ENCODE measurements around the gene OR2L3.
"Not testable (repeated sequence)": the region's sequence is repeated elsewhere in the genome, so short reads cannot be mapped to it uniquely, and the experiment has no call there.

The OR2L3 gene, protein sequence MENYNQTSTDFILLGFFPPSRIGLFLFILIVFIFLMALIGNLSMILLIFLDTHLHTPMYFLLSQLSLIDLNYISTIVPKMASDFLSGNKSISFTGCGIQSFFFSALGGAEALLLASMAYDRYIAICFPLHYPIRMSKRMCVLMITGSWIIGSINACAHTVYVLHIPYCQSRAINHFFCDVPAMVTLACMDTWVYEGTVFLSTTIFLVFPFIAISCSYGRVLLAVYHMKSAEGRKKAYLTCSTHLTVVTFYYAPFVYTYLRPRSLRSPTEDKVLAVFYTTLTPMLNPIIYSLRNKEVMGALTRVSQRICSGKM

GRCh38 chr1:248046536-248046935 is at the start of gene OR2L3:
Gene OR2L3 (plus strand): TSS chr1:248046836. CDS start chr1:248060682, 13,846 bp downstream.
- DNase-seq = no peak

GRCh38 chr1:247998811-247999210 is 47.8 kb upstream of the OR2L3 start:
- no peak for DNase-seq

- DNase-seq = no peak
Observed at GRCh38 chr1:248000169-248000568, 46.5 kb upstream of the OR2L3 start.

GRCh38 chr1:248007778-248008177 is 38.9 kb upstream of the OR2L3 start:
- no peak for DNase-seq

DNA sequence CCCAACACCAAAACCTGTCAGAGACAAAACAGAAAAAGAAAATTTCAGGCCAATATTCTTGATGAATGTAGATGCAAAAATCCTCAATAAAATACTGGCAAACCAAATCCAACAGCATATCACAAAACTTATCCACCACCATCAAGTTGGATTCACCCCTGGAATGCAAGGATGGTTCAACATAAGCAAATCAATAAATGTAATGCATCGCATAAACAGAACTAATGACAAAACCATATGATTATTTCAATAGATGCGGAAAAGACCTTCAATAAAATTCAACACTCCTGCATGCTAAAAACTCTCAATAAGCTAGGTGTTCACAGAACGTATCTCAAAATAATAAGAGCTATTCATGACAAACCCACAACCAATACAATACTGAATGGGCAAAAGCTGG is 37.0 kb upstream of the OR2L3 start:
- DNase-seq = no peak

DNA sequence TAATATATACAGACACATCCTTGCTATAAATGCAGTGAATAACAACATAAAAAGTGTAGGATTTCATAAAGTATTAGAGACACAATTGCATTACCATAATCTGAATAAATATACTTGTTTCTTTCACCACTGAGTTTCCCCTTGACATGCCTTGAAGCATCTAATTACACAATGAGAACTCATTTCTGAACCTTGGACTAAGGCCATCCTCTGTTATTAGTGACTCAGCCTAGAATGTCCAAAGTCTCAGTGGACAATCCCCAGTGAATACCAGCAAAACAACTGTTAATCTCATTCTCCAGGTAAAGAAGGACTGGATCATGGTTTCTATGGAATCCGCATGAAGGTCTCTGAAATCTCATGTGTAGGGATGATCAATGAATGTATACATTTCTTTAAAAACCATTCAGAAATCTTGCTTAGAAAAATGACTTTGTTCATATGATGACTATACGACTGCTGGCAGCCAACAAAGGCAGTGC is 33.4 kb upstream of the OR2L3 start, which contains the start of gene OR2L5:
TSS of gene OR2L5 (plus strand) at position 432 of the 482 bp plus-strand sequence. CDS start 8,288 bp downstream, outside the sequence.
- DNase-seq = no peak

GRCh38 chr1:248015803-248016202 is 30.8 kb upstream of the OR2L3 start:
- DNase-seq = no peak

- DNase-seq = no peak
Observed at GRCh38 chr1:248029770-248030169, 16.9 kb upstream of the OR2L3 start, which contains the start of gene OR2L2. Gene OR2L2 (plus strand): TSS chr1:248030070. CDS start chr1:248038268, 8,198 bp downstream.

DNA sequence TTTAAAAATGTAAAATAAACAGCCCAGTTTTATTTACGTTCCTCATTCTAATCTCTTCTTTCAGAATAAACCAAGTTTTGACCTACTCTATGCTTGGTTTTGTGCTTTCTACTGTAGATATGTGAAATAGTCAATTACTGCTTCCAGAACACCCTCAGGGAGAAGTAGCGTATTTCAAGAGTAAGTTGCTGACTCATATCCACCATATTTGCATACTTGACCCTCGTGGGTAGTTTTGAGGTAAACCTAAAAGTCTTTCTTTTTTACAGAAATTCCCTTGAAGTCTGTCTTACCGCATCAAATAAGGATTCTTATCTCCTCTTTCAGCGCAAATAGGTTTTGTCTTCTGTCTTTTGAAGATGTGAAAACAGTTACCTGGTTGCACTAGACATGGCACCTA is 1.4 kb upstream of the OR2L3 start:
- no peak for DNase-seq

DNA sequence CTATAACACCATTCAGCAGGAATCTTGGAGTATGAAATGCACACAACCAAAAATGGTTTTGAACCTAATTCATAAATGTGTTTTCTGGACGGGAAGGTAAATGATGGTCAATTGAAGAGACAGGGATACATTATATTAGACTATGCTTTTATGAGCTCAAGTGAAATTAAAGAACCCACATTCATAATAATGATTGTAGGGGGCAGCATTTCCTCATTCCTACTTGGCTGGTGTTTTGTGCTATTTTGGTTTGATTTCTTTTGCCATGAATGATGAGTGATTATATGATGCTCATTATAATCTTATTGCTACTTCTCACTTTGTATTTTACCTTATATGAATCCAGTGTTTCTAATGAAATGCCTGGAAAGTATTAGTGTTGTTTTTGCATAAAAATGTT is 372 bp downstream of the OR2L3 start:
- DNase-seq = no peak

- DNase-seq = no peak
Observed at GRCh38 chr1:248054671-248055070, 8.0 kb downstream of the OR2L3 start.

- no peak for DNase-seq
Observed at GRCh38 chr1:248055261-248055660, 8.6 kb downstream of the OR2L3 start.

DNA sequence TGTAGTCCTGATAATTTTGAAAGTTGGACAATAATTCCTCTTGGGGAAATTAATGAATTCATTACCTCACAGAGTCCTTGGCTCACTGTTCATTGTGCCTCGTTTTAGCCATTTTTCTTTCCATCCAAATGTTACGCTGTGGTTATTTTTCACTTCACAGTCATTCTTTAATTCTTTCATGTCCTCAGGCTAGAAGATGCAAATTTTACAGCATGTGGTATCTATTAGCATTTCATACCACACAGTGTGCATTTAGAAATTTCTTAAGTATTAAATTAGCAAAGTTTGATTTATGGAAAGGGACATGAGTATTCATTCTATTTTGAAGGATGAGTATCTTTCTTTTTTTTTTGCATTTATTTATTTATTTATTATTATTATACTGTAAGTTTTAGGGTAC is 18.4 kb downstream of the OR2L3 start:
- no peak for DNase-seq

- DNase-seq = no peak
Observed at GRCh38 chr1:248065604-248066003, 19.0 kb downstream of the OR2L3 start.

DNA sequence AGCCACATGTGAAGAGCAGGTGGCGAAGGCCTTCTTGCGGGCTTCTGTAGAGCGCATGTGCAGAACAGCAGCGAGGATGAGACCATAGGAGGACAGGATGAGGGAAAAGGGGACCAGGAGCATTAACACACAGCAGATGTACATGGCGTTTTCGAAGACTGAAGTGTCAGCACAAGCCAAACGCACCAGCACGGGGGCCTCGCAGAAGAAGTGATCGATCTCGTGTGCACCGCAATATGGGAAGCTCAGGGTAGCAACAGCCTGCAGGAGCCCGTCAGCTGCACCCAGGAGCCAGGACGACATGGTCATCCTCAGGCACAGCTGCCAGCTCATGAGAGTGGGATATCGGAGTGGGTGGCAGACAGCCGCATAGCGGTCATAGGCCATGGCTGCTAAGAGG is 37.2 kb downstream of the OR2L3 start:
- not testable (repeated sequence) for DNase-seq

DNA sequence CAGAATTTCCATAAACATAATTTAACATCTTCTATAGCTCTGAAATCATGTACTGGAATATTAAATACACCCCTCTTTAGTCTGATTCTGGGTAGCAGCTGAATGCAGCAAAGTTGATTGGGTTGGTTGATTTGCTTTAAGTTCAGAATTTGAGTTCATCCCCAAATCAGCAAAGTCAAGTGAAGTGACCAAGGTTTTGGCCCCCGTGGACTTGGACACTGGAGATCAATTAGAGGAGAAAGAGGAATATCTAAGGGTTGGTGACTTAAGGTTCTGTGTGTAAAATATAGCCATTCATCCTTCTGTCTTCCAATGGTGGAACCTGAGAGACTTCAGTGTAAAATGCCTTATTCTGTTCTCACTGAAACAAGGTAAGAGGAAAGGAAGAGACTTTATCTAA is 48.2 kb downstream of the OR2L3 start, which contains the start of gene OR2L13:
TSS of gene OR2L13 (plus strand) at position 301 of the 400 bp plus-strand sequence. CDS start 4,192 bp downstream, outside the sequence.
- no peak for DNase-seq

DNA sequence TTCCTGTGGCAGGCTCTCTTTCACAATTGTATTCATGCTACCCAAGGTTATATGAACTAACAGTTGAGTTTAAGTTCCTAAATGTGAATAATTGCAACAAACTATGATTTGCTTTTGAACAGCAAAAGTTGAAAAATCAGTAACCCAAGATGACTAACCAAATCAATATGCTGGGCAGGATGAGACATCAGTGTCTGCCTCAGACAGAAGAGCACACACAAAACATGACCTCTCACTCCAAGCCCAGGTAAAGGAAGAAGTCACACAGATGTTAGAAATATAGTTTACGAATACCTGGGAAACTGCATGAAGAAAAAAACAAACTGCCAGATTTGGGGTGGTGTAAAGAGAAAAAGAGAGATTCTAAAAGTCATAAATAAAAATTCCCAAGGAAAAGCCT is 51.9 kb downstream of the OR2L3 start:
- DNase-seq = no peak

DNA sequence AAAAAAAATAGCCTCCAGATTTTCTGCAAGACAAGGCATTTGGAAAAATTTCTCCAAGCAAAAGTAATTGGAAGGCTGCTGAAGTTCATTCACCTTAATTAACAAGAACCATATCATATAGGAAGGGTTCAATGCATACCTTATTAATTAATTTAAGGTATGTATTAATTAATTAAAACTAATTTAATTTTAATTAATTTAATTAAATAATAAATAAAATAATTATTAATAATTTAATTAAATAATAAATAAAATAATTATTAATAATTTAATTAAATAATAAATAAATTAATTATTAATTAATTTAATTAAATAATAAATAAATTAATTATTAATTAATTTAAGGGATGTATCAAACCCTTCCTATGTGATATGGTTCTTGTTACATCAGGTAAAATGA is 56.2 kb downstream of the OR2L3 start:
- DNase-seq = no peak

DNA sequence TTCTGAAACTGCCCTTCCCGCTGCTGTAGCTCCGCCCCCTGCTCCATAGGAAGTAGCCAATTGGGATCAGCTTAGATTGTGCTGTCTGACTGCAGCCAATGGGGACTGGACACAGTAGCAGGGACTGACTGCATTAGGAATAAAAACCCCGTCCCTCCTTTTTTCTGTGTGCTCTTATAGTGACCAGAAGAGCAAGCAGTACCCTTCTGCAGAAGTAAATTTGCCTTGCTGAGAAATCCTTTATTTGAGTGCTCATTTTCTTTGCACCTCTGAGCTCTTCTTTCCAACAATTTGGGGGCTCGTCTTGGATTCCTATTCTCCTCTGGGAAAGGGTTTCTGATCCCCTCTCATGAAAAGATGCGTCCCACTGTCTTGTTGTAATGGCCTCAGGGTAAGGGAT is 64.5 kb downstream of the OR2L3 start:
- DNase-seq = no peak

Data from NCI-H510A (cell line).